SJCRH30 (cell line): ENCODE measurements around the gene BOLA2B. TPM values are rescaled to one million over a fixed set of nuclear protein-coding genes. Genes with fewer than 3 reads are reported as not detected.

Experiments used
- total RNA-seq: library from RNA; depleted of rRNA; stranded (reverse); fragments of >200 nt; shearing (Covaris generic); gene quantifications from 2 replicates; pipeline ENCODE4 v1.2.3, GENCODE V29; 2014; rRNA removed

Gene BOLA2B
- total RNA-seq, 1 experiment from 2014 or later = 38.1 TPM

Other genes starting within 250 kb of the BOLA2B start
- gene TMEM219, start 231.6 kb downstream of the BOLA2B start, total RNA-seq = 29.8 and 32.1 TPM in 2 replicates
- 27.3 and 30.6 TPM in 2 replicates for gene TAOK2, start 219.8 kb downstream of the BOLA2B start, total RNA-seq
- 10.9 and 12.5 TPM in 2 replicates for gene HIRIP3, start 198.0 kb downstream of the BOLA2B start, total RNA-seq
- gene INO80E, start 197.4 kb downstream of the BOLA2B start, total RNA-seq = 54.5 and 55.7 TPM in 2 replicates
- not detected in 2 replicates for gene DOC2A, start 182.6 kb downstream of the BOLA2B start, total RNA-seq
- not detected in 2 replicates for gene C16orf92, start 170.5 kb downstream of the BOLA2B start, total RNA-seq
- gene TLCD3B, start 162.4 kb downstream of the BOLA2B start, total RNA-seq = 0.49 and 0.58 TPM in 2 replicates
- gene ALDOA, start 127.9 kb downstream of the BOLA2B start, total RNA-seq = 646 and 744 TPM in 2 replicates
- gene PPP4C, start 117.7 kb downstream of the BOLA2B start, total RNA-seq = 96.7 and 99.4 TPM in 2 replicates
- gene TBX6, start 101.7 kb downstream of the BOLA2B start, total RNA-seq = 0.18 and 0.73 TPM in 2 replicates
- 10.3 and 13.0 TPM in 2 replicates for gene YPEL3, start 97.5 kb downstream of the BOLA2B start, total RNA-seq
- gene GDPD3, start 80.1 kb downstream of the BOLA2B start, total RNA-seq = 1.0 and 1.1 TPM in 2 replicates
- gene MAPK3, start 70.4 kb downstream of the BOLA2B start, total RNA-seq = 25.8 and 31.6 TPM in 2 replicates
- 5.6 and 7.0 TPM in 2 replicates for gene CORO1A, start 10.1 kb downstream of the BOLA2B start, total RNA-seq
- gene SLX1A, start 209 bp upstream of the BOLA2B start, total RNA-seq = 15.2 and 21.7 TPM in 2 replicates
- 2.2 and 4.3 TPM in 2 replicates for gene SULT1A3, start 5.6 kb upstream of the BOLA2B start, total RNA-seq
- 2.3 and 3.9 TPM in 2 replicates for gene NPIPB13, start 54.8 kb upstream of the BOLA2B start, total RNA-seq
- 52.2 and 52.3 TPM in 2 replicates for gene CD2BP2, start 161.6 kb upstream of the BOLA2B start, total RNA-seq
- 33.7 and 36.0 TPM in 2 replicates for gene TBC1D10B, start 176.8 kb upstream of the BOLA2B start, total RNA-seq
- 10.8 and 13.1 TPM in 2 replicates for gene MYL11, start 181.1 kb upstream of the BOLA2B start, total RNA-seq
- 0.23 and 0.45 TPM in 2 replicates for gene SEPTIN1, start 188.9 kb upstream of the BOLA2B start, total RNA-seq
- gene ZNF48, start 201.8 kb upstream of the BOLA2B start, total RNA-seq = 9.3 and 10.1 TPM in 2 replicates
- gene ZNF771, start 213.9 kb upstream of the BOLA2B start, total RNA-seq = 10.4 and 14.0 TPM in 2 replicates
- gene DCTPP1, start 236.4 kb upstream of the BOLA2B start, total RNA-seq = 80.0 and 88.5 TPM in 2 replicates